Measurements from ENCODE around the gene C4BPA.

The C4BPA gene

DNA sequence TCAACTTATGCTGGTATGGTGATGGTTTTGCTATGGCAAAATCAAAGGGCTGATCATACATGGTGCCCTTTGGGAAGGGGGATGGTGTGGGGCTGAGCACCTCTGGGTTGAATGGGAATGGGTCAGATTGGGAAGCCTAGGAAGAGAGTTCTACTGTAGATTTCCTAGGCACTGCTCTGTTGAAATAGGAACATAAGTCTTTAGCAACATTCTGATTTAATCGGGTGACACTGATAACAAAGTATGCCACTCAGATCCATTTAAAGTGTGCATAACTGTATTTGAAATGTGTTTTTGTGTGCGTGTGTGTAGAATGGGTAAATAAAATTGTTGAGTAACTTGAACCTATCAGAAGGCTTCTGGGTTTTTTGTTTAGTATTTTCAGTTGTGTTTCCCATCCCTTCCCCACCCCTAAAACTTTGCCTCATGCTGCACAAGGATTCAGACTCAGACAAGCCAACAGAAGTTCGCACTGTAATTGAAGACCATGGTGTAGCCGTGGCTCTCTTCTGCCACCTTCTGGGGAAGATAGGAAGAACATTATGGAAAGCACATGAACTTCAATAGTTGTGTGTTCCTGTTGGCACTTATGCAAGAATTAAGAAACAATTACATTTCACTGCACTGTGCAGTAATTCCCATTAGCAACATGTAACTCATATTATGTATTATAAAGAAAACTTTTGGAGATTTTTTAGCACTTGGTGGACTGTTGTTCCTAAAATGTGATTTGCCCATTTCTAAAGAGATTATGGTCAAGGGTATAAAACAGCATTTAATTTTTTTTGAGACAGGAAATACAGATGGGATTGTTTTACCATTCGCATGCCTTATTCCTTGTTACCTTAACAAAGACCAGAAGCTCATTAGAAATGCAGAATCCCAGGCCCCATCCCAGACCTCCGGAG lies 26.3 kb upstream of the C4BPA start:
- peak; percentile 4 for DNase-seq

DNA sequence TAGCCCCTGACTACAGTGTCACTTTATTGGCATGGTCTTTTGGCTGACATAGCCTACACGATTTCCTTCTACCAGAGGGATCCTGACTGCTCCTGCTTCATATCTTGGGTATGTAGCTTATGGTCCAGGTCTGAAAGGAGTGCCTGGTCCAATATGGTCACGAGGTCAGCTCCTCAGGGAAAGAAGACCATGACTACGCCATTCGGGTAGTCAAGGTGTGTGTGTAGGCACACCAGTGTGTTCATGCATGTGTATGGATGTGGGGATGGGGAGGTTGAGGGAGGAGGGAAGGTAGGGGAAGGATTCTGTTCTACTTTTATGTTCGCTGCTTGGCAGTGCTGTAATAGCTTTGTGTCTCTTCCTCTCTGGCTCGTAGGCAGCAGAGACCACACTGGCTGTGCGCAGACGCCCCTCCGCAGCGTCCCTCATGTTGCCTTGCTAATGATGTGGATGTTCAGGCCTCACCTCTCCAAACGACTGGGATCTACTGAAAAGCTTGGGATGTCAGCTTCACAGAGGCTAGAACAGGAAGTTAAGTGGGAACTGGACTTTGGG lies 25.4 kb upstream of the C4BPA start:
- no peak for DNase-seq

DNA sequence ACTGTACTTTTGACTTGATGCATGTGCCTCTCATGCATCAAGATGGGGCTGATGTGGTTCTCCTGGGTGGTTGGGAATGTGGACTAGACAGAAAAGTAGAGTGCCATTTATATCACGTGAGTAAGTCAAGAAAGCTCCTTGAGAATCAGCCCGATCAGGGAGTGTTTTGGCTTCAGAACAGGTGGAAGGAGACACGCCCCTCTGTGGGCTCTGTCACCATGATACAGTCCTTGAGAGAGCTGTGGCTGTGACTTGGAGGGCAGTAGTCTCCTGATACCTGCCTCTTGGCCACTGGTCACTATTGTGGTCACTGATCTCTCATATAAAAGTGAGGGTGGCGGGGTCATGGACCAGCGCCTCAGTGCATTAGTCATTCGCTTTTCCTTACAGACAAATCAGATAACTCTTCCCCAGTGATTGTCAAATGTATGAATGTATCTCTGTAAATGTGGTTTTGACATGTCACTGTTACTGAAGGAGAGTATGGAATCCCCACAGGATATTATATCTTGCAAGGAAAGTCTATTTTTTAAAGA lies 24.3 kb upstream of the C4BPA start:
- no peak for DNase-seq

DNA sequence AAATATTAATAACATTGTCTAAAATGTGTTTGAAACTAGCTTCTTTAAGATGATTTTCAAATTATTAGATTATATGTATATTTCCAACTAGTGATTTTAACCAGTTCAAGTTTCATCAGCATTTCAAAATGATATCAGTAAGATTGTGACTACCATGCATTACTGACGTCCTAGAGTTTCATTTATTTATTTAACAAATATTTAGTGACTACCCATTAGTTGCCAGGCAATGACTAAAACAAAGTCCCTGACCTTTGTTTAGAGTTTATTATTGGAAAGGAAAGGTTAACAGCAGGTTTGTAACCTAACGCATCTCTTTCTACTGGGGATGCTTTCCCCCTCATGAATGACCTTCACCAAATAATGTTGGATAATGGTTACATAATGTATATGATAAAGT lies 22.9 kb upstream of the C4BPA start:
- DNase-seq: no peak

DNA sequence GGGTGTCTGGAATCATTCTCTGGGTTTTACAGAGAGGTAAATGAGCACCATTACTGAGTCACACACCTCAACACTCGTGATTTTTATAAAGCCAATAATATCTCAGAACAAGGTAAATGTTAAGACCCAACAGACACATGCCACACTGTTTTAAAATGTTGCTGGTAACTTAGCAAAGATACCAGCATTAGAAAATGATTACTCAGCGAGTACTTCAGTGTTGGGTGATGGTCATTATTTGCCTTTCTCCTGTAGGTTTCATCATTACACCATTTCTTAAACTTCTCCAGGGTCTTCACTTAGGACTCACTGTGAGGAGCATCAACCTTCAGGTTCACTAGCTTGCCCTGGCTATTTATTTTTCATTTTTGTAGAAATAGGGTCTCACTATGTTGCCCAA lies 22.2 kb upstream of the C4BPA start:
- DNase-seq: no peak

DNA sequence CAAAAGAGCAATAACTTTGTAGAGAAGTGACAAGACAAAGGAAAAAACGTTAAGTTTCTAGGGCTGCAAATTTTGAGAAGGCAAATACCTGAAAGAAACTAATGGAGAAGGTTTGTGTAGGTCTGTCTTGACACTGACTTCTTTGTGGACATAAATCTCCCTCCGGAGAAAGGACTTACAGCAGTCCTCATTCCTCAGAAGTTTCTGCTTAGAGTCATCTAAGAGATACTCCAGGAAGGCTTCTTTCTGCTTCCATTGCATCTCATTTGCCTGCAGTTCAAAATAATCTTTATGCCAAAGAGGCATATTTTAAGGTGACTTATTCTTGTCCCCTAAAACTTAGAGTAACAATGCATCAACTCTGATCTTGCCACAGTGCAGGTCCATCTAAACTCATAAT lies 19.8 kb upstream of the C4BPA start:
- DNase-seq: no peak

DNA sequence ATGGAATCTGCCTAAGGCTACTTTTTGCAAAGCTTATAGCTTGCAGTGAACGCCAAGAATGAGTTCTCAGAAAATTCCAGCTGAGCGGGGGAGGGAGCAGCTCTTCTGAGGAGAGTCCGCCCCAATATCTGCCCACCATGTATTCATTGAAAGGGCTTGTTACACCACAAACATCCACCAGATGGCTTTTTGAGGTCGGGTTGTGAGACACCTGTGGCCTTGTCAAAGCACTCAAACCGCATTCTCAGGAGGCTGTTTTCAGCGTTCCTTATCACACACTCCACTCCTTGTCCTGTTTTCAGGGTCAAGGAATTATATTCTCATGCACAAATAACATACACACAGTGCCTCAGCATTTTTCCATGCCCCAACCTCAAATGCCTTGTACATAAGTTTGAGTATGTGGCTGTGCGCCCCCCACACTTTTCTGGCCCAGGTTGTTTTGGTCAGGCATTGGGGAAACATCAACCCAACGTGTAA lies 19.3 kb upstream of the C4BPA start:
- peak; percentile 24 for DNase-seq

DNA sequence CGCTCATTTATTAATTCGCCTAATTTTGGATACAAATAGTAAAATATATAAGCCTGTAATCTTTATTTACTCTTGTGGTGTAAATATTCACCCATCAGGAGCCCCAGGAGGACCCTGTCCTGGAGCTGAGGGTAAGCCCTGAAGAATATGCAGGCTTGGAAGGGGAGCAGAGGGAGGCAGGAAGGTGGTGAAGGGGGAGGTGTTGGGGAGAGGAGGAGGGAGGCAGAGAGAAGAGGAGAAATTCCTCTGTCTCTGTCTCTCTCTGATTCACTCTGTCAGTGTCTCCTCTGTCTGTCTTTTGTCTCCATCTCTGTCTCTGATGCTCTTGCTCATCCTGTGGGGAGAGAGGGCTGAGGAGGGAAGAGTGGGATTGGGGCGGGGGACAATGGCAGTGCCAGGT lies 18.1 kb upstream of the C4BPA start:
- no peak for DNase-seq

DNA sequence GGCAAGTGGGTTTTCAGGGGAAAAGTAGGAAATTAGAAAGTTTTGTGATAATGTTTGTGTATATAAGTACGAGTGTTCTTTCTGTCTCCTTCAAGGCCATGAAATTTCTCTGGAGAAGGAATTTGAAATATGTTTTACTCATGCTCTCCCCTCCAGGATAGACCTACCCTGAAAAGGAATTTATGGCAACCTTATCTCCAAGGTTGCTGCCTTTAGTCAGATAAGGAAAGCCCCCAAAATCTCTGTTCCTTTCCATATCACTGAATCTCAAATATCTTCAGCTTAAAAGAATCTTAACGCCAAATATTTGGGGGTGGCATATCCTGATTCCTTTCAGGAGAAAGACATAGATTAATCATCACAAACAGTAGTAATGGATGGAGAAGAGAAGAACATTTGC lies 15.9 kb upstream of the C4BPA start:
- no peak for DNase-seq

DNA sequence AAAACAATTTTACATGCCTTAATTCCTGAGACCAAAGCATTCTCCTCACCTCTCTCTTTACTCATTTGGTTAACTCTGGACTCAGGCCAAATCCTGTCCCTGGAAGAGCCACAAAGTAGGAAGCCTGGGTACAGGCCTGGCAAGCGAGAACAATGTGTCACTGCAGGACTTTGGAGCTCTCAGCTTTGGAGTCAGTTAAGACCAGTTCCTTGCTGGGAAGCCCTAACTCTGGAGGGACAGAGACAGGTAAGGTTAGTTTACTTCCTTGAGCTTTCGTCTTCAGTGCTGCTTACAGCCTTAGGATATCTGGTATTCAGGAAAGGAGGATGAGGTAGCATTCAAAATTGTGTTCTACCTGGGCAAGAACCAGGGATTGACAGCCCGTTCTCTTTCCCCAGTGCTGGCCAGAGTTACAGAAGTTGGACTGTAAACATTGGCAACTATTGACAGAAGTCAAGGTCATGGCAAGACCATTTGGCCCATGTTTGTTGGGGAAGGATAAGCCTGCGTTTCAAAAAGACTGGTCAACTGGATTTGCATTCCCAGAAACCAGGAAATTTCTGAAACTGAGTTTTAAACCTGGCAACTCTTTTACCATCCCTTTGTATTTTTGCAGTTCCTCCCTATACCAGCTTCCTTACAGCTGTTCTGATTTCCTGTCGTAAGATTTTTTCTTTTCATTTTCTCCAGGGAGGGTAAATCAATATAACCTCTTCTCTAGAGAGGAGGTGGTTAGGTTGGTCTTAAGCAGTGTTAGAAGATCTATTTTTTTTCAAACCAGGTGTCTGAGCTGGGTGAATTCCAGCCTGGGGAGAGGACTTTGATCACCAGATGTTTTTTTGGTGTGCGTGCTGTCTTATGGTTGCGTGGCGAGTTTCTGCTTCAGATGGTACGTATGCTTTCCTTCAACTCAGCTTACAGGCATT lies 15.1 kb upstream of the C4BPA start, which contains the start of gene C4BPB:
C4BPB (plus strand) TSS at position 160 of the 926 bp plus-strand sequence; CDS start at position 832, 672 bp downstream.
- no peak for DNase-seq

DNA sequence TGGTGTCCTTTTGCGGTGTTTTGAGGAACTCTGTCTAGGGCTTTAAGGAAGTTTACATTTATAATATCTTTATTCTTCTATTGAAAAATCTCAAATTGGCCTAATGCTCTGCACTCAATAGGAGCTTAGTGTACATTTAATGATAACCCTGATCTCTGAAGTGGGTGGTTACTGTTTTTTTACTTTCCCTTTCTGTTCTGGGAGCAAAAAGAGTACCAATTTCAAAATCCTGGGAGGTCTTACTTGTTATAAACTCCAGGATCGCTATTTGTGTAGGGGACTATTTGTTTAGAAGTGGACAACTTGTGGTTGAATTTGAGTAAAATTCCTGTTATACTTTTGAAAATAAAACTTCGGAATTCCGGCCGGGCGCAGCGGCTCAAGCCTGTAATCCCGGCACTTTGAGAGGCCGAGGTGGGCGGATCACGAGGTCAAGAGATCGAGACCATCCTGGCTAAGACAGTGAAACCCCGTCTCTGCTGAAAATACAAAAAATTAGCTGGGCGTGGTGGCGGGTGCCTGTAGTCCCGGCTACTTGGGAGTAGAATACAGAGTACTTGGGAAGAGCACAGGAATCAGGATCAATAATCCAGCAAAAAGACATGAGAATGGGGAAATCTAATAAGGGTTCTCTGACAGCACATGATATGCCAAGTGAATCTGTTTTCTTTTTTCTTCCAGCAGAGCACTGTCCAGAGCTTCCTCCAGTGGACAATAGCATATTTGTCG lies 14.2 kb upstream of the C4BPA start:
- no peak for DNase-seq

DNA sequence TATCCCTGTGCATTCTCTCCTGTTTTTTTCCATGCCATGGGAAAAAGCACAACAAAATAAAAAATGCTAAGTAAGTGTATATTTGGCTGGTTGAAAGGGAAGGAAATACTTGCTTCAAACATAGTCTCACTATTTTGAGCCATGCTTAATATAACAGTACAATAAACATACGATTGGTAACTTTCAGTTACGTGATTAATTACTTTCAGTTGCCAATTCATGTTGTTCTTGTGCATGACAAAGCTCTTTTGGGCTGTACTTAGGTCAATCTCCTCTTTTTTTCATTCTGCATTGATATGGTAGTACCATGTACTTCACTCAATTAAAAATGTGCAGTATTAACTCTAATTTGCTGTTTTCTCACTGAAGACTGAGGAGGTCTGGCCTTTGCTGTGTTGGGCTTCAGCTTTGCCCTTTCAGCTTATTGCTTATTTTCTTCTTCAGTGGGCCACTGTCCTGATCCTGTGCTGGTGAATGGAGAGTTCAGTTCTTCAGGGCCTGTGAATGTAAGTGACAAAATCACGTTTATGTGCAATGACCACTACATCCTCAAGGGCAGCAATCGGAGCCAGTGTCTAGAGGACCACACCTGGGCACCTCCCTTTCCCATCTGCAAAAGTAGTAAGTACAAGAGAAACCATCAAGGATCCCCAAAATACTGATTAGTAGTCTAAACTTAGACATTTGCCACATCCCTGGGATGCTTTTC lies 12.7 kb upstream of the C4BPA start:
- DNase-seq: no peak

DNA sequence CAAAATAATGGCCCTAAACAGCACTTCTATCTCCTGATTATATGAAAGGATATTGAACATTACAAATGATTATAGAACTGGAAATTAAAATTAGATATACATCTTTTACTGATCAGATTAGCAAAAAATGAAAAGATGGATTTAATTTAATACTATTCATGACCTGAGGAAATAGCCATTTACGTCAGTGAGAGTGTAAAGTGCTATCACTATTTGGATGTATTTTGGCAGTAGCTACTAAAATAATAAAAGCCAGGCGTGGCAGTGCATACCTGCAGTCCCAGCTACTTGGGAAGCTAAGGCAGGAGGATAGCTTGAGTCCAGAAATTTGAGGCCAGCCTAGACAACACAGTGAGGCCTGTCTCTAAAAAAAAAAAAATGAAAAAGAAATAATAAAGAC lies 10.1 kb upstream of the C4BPA start:
- DNase-seq: no peak

DNA sequence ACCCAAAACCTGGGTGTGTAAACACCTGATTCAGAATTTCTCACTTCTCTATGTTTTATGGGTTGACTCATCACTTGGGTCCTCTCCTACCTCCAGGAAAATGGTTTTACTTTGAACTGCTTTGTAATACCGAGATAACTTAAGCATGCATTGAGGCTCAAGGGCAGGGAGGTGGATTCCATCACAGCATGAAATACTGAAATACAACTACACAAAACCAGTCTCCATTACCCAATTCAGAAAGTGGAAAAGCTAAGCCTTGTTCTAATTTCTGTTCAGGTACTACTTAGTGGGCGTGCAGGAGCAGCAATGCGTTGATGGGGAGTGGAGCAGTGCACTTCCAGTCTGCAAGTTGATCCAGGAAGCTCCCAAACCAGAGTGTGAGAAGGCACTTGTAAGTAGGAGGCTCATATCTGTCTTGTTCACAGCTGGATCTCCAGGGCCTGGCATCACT lies 6.1 kb upstream of the C4BPA start:
- DNase-seq: no peak

DNA sequence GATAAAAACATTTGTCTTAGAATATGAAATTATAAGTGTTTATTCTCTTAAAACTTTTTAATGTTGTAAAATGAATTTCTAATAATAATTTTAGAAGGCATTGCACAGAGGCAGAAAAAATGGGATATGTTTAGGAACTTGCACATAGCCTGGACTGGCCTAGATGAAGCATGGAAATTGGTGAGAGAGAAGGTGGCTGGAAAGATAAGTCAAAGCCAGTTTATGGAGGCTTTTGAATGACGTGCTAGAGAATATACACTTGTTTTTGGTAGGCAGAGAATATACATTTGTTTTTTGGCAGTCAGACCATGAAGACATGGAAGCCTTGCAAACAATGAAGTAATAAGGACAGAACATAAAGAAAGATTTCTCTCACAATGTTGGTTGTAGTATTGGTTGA lies 2.3 kb upstream of the C4BPA start:
- DNase-seq: no peak

DNA sequence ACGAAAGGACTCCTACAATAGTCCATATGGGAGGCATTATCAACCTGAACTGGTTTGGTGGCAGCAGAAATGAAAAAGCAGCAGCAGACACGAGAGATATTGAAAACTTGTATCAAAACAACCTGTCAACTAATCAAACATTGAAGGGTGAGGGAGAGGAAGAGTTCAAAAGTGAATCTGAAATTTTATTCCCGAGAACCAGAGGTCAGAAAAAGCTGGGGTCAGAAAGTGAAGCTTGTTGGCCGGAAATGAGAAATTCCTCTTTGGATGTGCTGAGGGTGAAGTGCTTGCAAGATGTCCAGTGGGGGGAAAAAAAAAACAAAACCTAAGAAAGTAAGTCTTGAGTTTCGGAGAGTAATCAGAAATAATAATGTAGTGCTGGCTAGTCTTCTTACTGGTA lies 1.9 kb upstream of the C4BPA start:
- no peak for DNase-seq

DNA sequence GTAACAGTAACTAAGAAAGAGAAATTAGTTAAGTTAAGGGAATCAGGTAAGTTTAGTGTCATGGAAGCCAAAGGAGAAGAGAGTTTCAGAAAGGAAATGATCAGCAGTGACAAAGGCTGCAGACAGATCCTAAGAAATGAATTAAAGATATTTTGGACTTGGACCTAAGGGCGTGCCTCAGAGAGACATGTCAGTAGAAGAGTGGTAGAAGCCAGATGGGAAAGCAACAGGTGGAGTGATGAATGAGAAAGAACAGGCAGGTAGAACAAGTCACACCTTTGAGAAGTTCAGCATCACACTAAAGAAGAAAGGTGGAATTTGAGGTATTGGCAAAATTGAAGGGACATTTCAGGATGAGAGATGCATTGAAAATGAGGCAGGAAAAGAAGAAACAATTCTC lies 1.4 kb upstream of the C4BPA start:
- DNase-seq: no peak

DNA sequence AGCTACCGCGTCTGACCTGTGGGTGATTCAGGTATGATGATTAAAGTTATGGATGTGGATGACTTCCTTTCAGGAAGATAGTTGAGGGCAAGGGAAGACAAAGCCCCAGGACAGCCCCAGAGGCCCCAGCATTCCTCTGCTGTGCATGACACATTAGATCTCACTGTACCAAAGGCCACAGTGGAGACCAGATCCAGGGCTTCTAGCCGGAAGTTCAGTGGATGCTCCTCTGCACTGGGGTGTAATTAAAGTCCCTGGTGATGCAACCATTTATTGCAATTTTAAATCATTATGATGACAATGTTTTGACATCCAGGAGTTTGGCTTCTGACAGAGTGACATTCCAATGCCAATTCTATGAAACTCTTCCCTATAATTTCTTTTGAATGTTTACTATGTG lies 5.0 kb downstream of the C4BPA start:
- no peak for DNase-seq

DNA sequence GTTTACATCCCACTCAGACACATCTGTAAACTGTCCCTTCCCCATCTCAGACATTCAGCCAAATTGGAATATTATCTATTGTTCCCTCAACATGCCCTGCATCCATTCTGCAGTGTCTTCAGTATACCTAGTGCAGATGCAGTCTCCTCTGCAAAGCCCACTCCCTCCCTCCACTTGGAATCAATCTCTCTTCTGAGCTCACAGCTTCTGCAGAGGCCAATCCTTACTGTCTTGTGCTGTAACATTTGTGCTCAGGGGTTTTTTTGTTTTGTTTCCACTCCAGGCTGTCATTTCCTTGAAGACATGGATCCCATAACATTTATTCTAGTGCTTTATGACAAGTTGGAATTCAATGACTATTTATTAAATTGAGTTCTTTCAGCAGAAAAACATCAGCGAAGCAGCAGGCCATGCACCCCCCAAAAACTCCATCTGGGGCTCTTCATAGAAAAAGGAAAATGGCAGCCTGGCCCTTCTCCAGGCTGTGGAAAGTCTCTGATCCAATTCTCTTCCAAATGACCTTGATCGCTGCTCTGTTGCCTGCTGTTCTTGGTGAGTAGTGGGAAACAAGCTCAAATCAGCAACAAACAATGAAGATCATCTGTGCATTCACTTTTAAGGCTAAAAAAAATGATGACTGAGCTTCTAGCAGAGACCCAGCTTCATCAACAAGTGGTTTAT lies 8.7 kb downstream of the C4BPA start:
- no peak for DNase-seq

DNA sequence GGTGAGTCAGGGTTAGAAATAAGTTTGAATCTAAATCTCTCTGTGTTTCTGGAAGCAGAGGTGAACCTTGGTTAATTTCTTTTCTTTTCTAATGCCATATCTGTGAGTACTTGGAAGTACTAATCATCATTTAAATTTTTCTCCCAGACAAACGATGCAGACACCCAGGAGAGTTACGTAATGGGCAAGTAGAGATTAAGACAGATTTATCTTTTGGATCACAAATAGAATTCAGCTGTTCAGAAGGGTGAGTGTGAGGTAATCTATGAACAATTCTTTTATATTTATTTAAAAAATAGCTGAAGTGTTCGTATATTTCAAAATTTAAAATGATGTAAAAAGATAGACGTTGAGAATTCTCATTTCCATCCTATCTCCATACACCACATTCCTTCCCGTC lies 11.2 kb downstream of the C4BPA start:
- DNase-seq: no peak

DNA sequence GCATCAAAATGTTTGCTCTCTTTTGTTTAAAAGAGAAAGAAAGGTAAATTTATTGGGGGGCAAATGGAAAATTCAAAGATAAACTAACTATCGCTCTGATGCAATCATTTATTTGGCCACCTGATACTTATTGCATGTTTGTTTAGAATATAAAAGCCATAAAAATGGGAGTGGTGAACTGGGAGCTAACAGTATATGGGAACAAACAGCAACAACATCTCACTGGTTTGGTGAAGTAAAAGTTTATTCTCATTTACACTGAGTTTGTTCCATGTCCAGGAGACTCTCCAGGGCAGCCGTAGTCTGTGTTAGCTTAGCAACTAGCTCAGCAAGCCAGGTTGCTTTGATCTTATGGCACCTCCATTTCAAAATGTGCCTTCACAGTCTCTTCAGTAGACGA lies 20.4 kb downstream of the C4BPA start:
- DNase-seq: no peak
